PC-9 (cell line): ENCODE data around the gene NRG2. TPM values are rescaled to one million over a fixed set of nuclear protein-coding genes. Genes with fewer than 3 reads are reported as not detected.

Source experiments
- BruUV-seq: library from RNA; stranded (reverse); fragments of 400-500 nt; replicated peaks from 2 replicates; lab custom pipeline; 2021; lab: Mats Ljungman, UMichigan
- CTCF ChIA-PET: fragments of 300-600 bp; sonication (Branson Sonifier 250); formaldehyde crosslinking; loops from one replicate; lab custom pipeline; 2022; ENCODE audit warnings: antibody characterized with exemption; lab: Charles Lee
- POLR2A ChIA-PET: fragments of 300-600 bp; sonication (Branson Sonifier 250); formaldehyde crosslinking; loops from one replicate; lab custom pipeline; 2022; ENCODE audit warnings: antibody characterized with exemption; ENCODE audit not compliant: unreplicated experiment; lab: Charles Lee
- DNase-seq, 2 experiments: peaks; one replicate each; pipeline versions ENCODE4 v3.0.0 to v3.0.0-alpha.2; 2015 to 2022; ENCODE audit warnings: mixed read lengths in 1 of 2
- H2AFZ ChIP-seq: fragments of 200-600 bp; sonication (generic); 2 replicates; pipeline ENCODE4 v1.8.1; 2017; ENCODE audit warnings: antibody characterized with exemption
- H3F3A ChIP-seq: fragments of 200-600 bp; sonication (generic); 2 replicates; pipeline ENCODE4 v1.8.1; 2017; ENCODE audit warnings: antibody characterized with exemption, mild to moderate bottlenecking, low read depth; ENCODE audit not compliant: insufficient read depth
- H3K27ac ChIP-seq: fragments of 200-600 bp; sonication (generic); 2 replicates; pipeline ENCODE4 v1.6.1; 2016; ENCODE audit warnings: mixed run types
- H3K27me3 ChIP-seq: fragments of 200-600 bp; sonication (generic); 2 replicates; pipeline ENCODE4 v1.6.1; 2016; ENCODE audit warnings: low read depth, mixed run types; ENCODE audit not compliant: insufficient read depth
- H3K36me3 ChIP-seq: fragments of 200-600 bp; sonication (generic); 2 replicates; pipeline ENCODE4 v1.6.1; 2016; ENCODE audit warnings: low read depth, mixed run types
- H3K4me1 ChIP-seq: fragments of 200-600 bp; sonication (generic); replicated peaks from 2 replicates; pipeline ENCODE4 v1.6.1; 2016; ENCODE audit warnings: mixed run types; ENCODE audit not compliant: insufficient read depth
- H3K4me2 ChIP-seq: fragments of 200-600 bp; sonication (generic); 2 replicates; pipeline ENCODE4 v1.6.1; 2017; ENCODE audit warnings: mixed run types
- H3K4me3 ChIP-seq: fragments of 200-600 bp; sonication (generic); 2 replicates; pipeline ENCODE4 v1.6.1; 2016; ENCODE audit warnings: mixed run types
- H3K79me2 ChIP-seq: fragments of 200-600 bp; sonication (generic); 2 replicates; pipeline ENCODE4 v1.6.1; 2017; ENCODE audit warnings: low read depth, mixed run types
- H3K9me2 ChIP-seq: fragments of 200-600 bp; sonication (generic); 2 replicates; pipeline ENCODE4 v1.8.1; 2017; ENCODE audit warnings: mild to moderate bottlenecking; ENCODE audit not compliant: insufficient read depth
- H3K9me3 ChIP-seq: fragments of 200-600 bp; sonication (generic); 2 replicates; pipeline ENCODE4 v1.8.1; 2016; ENCODE audit warnings: low read depth; ENCODE audit not compliant: insufficient read depth
- H4K20me1 ChIP-seq: fragments of 200-600 bp; sonication (generic); 2 replicates; pipeline ENCODE4 v1.8.1; 2017; ENCODE audit not compliant: insufficient read depth
- EZH2 ChIP-seq: fragments of 200-600 bp; sonication (generic); IDR thresholded peaks from 2 replicates; pipeline ENCODE4 v1.8.0; 2017; ENCODE audit warnings: antibody characterized with exemption, low read depth
- intact Hi-C: fragments of 100-400 bp; cut with micrococcal nuclease; formaldehyde crosslinking; loops from one replicate; pipeline ENCODE4 v1.10.0; 2022; ENCODE audit not compliant: unreplicated experiment
- total RNA-seq: library from RNA; stranded (reverse); gene quantifications from 2 replicates; pipeline ENCODE4 v1.2.3, GENCODE V29; 2021
- TF ChIP-seq, protein P1 (sequence below): fragments of 200-600 bp; sonication (generic); conservative IDR thresholded peaks from 2 replicates; pipeline ENCODE4 v1.6.1; 2017; ENCODE audit warnings: mixed run types, antibody characterized with exemption, mild to moderate bottlenecking, moderate library complexity

Gene NRG2
- total RNA-seq, 1 experiment from 2014 or later = not detected

- Histone ChIP-seq H3K27ac (no peak overlapping the region), H3K4me1 (no peaks in the 10 kb centered on the region), H3K4me3 (no peak overlapping the region), H3K36me3 (no peaks in the 10 kb centered on the region), H3K9me2 (no peaks in the 10 kb centered on the region), H2AFZ (no peak overlapping the region), H3K9me3 (no peaks in the 10 kb centered on the region), H3F3A (no peaks in the 10 kb centered on the region), H4K20me1 (no peaks in the 10 kb centered on the region; the same call in 1 of the 2 replicates), H3K27me3 (no peaks in the 10 kb centered on the region), H3K79me2 (no peaks in the 10 kb centered on the region), H3K4me2 (no peak overlapping the region)
- DNase-seq = no peak
- TF ChIP-seq EZH2 = no peak
- TF ChIP-seq, protein P1, sequence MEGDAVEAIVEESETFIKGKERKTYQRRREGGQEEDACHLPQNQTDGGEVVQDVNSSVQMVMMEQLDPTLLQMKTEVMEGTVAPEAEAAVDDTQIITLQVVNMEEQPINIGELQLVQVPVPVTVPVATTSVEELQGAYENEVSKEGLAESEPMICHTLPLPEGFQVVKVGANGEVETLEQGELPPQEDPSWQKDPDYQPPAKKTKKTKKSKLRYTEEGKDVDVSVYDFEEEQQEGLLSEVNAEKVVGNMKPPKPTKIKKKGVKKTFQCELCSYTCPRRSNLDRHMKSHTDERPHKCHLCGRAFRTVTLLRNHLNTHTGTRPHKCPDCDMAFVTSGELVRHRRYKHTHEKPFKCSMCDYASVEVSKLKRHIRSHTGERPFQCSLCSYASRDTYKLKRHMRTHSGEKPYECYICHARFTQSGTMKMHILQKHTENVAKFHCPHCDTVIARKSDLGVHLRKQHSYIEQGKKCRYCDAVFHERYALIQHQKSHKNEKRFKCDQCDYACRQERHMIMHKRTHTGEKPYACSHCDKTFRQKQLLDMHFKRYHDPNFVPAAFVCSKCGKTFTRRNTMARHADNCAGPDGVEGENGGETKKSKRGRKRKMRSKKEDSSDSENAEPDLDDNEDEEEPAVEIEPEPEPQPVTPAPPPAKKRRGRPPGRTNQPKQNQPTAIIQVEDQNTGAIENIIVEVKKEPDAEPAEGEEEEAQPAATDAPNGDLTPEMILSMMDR = no peak
- ChIA-PET POLR2A (no interaction called here), CTCF (no interaction called here)
- BruUV-seq = no TSS peak
- intact Hi-C loops = no loop called here
Measured at GRCh38 chr5:140027807-140028206, 15.3 kb downstream of the NRG2 start.

DNA sequence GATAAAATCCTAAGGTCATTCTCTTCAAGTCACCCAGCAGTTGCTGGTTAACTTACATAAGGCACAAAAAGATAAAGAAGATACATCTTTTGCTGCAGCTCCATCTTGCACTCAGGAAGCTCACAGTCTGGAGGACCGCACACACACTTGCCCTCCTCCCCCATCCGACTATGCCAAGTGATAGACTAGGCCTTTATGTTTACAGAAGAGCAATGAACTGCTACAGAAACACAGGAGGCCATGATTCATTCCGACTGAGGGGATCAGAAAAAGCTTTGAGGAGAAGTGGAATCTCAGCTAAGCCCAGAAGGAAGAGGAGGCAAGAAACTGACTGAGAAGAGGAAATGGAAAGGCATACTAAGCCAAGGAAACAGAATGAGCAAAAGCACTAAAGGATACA, 17.4 kb downstream of the NRG2 start:
- ChIA-PET POLR2A (no interaction called here), CTCF (no interaction called here)
- H3F3A ChIP-seq = no peaks in the 10 kb centered on the region
- H3K27ac ChIP-seq = no peak overlapping the region
- no peak for DNase-seq
- H3K4me3 ChIP-seq = no peak overlapping the region
- intact Hi-C loops = no loop called here
- no peaks in the 10 kb centered on the region for H3K79me2 ChIP-seq
- H3K9me3 ChIP-seq = no peaks in the 10 kb centered on the region
- H3K36me3 ChIP-seq = no peaks in the 10 kb centered on the region
- no peaks in the 10 kb centered on the region for H3K9me2 ChIP-seq
- H3K4me2 ChIP-seq = no peak overlapping the region
- H2AFZ ChIP-seq = no peak overlapping the region
- no peaks in the 10 kb centered on the region for H3K27me3 ChIP-seq
- H3K4me1 ChIP-seq = no peaks in the 10 kb centered on the region
- BruUV-seq = no TSS peak
- no peaks in the 10 kb centered on the region; the same call in 1 of the 2 replicates for H4K20me1 ChIP-seq
- TF ChIP-seq, protein P1 = no peak
- TF ChIP-seq EZH2 = no peak

DNA sequence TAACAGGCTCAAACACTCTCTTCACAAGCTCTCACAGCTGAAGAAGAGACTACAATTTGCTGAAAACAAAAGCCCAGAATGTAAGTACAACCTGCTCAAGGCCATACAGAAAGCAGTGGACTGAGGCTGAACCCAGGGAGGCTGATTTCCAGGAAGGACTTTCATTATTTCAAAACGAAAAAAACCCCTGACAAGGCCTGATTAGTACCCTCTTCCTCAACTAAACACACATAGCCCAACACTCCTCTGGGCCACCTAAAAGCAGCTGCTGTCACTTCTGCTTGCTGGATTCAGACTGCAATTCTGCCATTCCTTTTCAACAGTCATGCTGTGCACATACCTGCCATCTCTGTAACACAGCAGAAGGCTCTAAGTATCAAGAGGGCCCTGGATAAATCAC, 18.2 kb downstream of the NRG2 start:
- Histone ChIP-seq H2AFZ (no peak overlapping the region), H3K27ac (no peak overlapping the region), H3K36me3 (no peaks in the 10 kb centered on the region), H3K4me3 (no peak overlapping the region), H3K9me2 (no peaks in the 10 kb centered on the region), H3F3A (no peaks in the 10 kb centered on the region), H3K4me2 (no peak overlapping the region), H4K20me1 (no peaks in the 10 kb centered on the region; the same call in 1 of the 2 replicates), H3K4me1 (no peaks in the 10 kb centered on the region), H3K27me3 (no peaks in the 10 kb centered on the region), H3K9me3 (no peaks in the 10 kb centered on the region), H3K79me2 (no peaks in the 10 kb centered on the region)
- DNase-seq = no peak
- BruUV-seq = no TSS peak
- intact Hi-C loops = no loop called here
- ChIA-PET CTCF (no interaction called here), POLR2A (no interaction called here)
- TF ChIP-seq, protein P1 = no peak
- no peak for TF ChIP-seq EZH2
